ENCODE measurements around the gene MIB2. TPM values are rescaled to one million over a fixed set of nuclear protein-coding genes. Genes with fewer than 3 reads are reported as not detected.
A peak's percentile ranks its signal among the peaks of the same experiment; 100 is the strongest.
"Not testable (repeated sequence)": the region's sequence is repeated elsewhere in the genome, so short reads cannot be mapped to it uniquely, and the experiment has no call there.

The MIB2 gene
- total and polyA plus RNA-seq, 2 donors (not counting 1 experiment from before 2014, with no cell fraction given), result 7.1 to 74.3 TPM

DNA sequence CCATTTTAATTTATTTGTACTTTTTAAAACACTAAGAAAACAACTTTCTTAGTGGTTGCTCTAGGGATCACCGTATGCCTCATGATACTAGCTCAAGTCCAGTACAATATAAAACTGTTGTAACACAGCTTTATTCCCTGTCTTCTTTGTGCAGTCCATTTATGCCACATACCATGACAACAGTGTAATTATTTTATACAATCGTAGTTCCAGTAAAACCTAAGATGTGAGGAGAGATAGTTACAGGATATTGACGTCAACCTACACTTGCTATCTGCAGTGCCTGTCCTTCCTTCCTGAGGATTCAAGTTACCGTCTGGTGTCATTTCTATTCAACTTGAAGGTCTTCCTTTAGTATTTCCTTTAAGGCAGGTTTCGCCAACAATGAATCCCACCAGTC lies 31.0 kb downstream of the MIB2 start:
- H2AFZ ChIP-seq (ENCODE audit: low read length); H3K4me2 ChIP-seq (ENCODE audit: extremely low read depth, insufficient read depth, low read length); DNase-seq (ENCODE audit: low read depth in 2 of 2); H3K27me3 ChIP-seq (ENCODE audit: control insufficient read depth, insufficient read depth, low read length); H4K20me1 ChIP-seq (ENCODE audit: control insufficient read depth, extremely low read depth, insufficient read depth, low read length); H3K79me2 ChIP-seq (ENCODE audit: control insufficient read depth, insufficient read depth, low read length); H3K9ac ChIP-seq (ENCODE audit: insufficient read depth, low read length); H3K4me3 ChIP-seq (replicated peaks in 1 of 4; ENCODE audit: control extremely low read depth in 1 of 4, insufficient read depth in 1 of 4, low read depth in 3 of 4, low read length in 4 of 4); H3K4me1 ChIP-seq (ENCODE audit: control insufficient read depth, extremely low read depth, insufficient read depth, low read length); H3K9me3 ChIP-seq (ENCODE audit: control insufficient read depth, insufficient read depth, low read depth, low read length); H3K36me3 ChIP-seq (ENCODE audit: control insufficient read depth, insufficient read depth, low read length); H3K27ac ChIP-seq (ENCODE audit: insufficient read depth, low read length): not testable (repeated sequence)

DNA sequence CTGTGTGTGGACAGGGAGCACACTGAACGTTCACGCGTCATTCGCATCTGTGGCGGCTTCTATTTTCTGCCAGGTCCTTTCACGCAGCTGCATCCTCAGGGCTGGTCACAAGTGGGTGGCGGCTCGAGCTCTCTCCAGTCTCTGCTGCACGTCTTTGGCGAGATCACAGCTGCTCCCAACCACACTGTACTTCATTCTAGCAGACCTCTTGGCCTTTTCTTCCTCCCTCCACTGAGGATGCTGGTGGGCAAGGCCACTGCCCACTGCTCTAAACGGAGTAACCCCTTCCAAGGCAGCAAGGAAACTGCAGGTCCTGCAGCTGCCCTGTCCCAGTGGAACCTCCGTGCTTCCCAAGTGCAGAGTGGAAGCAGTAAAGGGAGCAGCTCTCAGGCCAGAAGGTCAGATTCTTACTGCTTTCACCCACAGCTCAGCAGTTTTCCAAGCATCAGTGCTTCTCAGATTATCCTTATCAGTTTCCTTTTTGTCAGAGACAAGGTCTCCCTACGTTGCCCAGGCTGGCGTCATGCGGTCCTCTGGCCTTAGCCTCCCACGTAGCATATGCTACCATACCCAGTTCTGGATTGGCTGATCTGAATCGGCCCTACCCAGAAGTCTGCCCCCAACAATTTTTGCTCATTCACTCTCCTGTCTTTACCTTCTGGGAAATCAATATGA lies 32.4 kb downstream of the MIB2 start:
- not testable (repeated sequence) for H3K27ac ChIP-seq (ENCODE audit: insufficient read depth, low read length); H3K4me2 ChIP-seq (ENCODE audit: extremely low read depth, insufficient read depth, low read length); H3K36me3 ChIP-seq (ENCODE audit: control insufficient read depth, insufficient read depth, low read length); H2AFZ ChIP-seq (ENCODE audit: low read length); H3K27me3 ChIP-seq (ENCODE audit: control insufficient read depth, insufficient read depth, low read length); H3K79me2 ChIP-seq (ENCODE audit: control insufficient read depth, insufficient read depth, low read length); H3K9me3 ChIP-seq (ENCODE audit: control insufficient read depth, insufficient read depth, low read depth, low read length); H4K20me1 ChIP-seq (ENCODE audit: control insufficient read depth, extremely low read depth, insufficient read depth, low read length); DNase-seq (ENCODE audit: low read depth in 2 of 2); H3K4me3 ChIP-seq (replicated peaks in 1 of 4; ENCODE audit: control extremely low read depth in 1 of 4, insufficient read depth in 1 of 4, low read depth in 3 of 4, low read length in 4 of 4); H3K9ac ChIP-seq (ENCODE audit: insufficient read depth, low read length); H3K4me1 ChIP-seq (ENCODE audit: control insufficient read depth, extremely low read depth, insufficient read depth, low read length)

DNA sequence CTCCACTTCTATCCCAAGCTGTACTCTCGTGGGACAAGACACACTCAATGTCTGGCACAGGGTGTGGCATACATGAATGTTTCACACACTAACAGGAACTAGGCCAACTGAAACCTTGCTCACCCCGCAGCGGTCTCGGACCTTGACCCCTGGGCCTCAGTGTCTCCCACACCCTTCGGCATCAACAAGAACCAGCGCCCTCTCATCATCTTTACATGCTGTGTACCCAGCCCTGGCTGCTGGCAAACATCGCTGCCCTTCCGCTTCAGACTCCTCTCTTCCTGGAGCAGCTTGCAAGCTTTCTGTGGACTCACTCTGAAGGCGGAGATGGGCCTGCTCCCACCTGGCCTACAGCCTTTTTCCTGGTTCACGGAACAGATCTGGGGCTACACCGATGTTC lies 33.0 kb downstream of the MIB2 start:
- not testable (repeated sequence) for H3K4me2 ChIP-seq (ENCODE audit: extremely low read depth, insufficient read depth, low read length); H3K27me3 ChIP-seq (ENCODE audit: control insufficient read depth, insufficient read depth, low read length); H3K27ac ChIP-seq (ENCODE audit: insufficient read depth, low read length); H3K4me1 ChIP-seq (ENCODE audit: control insufficient read depth, extremely low read depth, insufficient read depth, low read length); H4K20me1 ChIP-seq (ENCODE audit: control insufficient read depth, extremely low read depth, insufficient read depth, low read length); H3K9ac ChIP-seq (ENCODE audit: insufficient read depth, low read length); H3K36me3 ChIP-seq (ENCODE audit: control insufficient read depth, insufficient read depth, low read length); H2AFZ ChIP-seq (ENCODE audit: low read length); H3K9me3 ChIP-seq (ENCODE audit: control insufficient read depth, insufficient read depth, low read depth, low read length); DNase-seq (ENCODE audit: low read depth in 2 of 2); H3K79me2 ChIP-seq (ENCODE audit: control insufficient read depth, insufficient read depth, low read length); H3K4me3 ChIP-seq (replicated peaks in 1 of 4; ENCODE audit: control extremely low read depth in 1 of 4, insufficient read depth in 1 of 4, low read depth in 3 of 4, low read length in 4 of 4)

- H3K36me3 ChIP-seq (ENCODE audit: control insufficient read depth, insufficient read depth, low read length); H4K20me1 ChIP-seq (ENCODE audit: control insufficient read depth, extremely low read depth, insufficient read depth, low read length); H3K79me2 ChIP-seq (ENCODE audit: control insufficient read depth, insufficient read depth, low read length); H3K27me3 ChIP-seq (ENCODE audit: control insufficient read depth, insufficient read depth, low read length); H3K4me1 ChIP-seq (ENCODE audit: control insufficient read depth, extremely low read depth, insufficient read depth, low read length); H3K9me3 ChIP-seq (ENCODE audit: control insufficient read depth, insufficient read depth, low read depth, low read length): not testable (repeated sequence)
- H3K4me3 ChIP-seq (replicated peaks in 1 of 4; ENCODE audit: control extremely low read depth in 1 of 4, insufficient read depth in 1 of 4, low read depth in 3 of 4, low read length in 4 of 4), result peak within 1 kb of the TSS; percentile 40 to 66 (median 55)
- peak within 1 kb of the TSS; percentile 23 for H3K4me2 ChIP-seq (ENCODE audit: extremely low read depth, insufficient read depth, low read length)
- peak within 1 kb of the TSS; percentile 96 for H3K27ac ChIP-seq (ENCODE audit: insufficient read depth, low read length)
- peak within 1 kb of the TSS; percentile 61 for H2AFZ ChIP-seq (ENCODE audit: low read length)
- DNase-seq (ENCODE audit: low read depth in 2 of 2), result peak; percentile 93 to 98
- peak within 1 kb of the TSS; percentile 90 for H3K9ac ChIP-seq (ENCODE audit: insufficient read depth, low read length)
Observed at GRCh38 chr1:1658583-1659549, 43.6 kb downstream of the MIB2 start, which contains the start of gene CDK11B. Gene CDK11B (minus strand): TSS chr1:1659004. CDS start chr1:1657485, 1,519 bp downstream.

- not testable (repeated sequence) for H3K4me1 ChIP-seq (ENCODE audit: control insufficient read depth, extremely low read depth, insufficient read depth, low read length); H3K9ac ChIP-seq (ENCODE audit: insufficient read depth, low read length); H3K79me2 ChIP-seq (ENCODE audit: control insufficient read depth, insufficient read depth, low read length); H4K20me1 ChIP-seq (ENCODE audit: control insufficient read depth, extremely low read depth, insufficient read depth, low read length); H3K4me2 ChIP-seq (ENCODE audit: extremely low read depth, insufficient read depth, low read length); H3K27me3 ChIP-seq (ENCODE audit: control insufficient read depth, insufficient read depth, low read length); H3K9me3 ChIP-seq (ENCODE audit: control insufficient read depth, insufficient read depth, low read depth, low read length); H3K4me3 ChIP-seq (replicated peaks in 1 of 4; ENCODE audit: control extremely low read depth in 1 of 4, insufficient read depth in 1 of 4, low read depth in 3 of 4, low read length in 4 of 4); H2AFZ ChIP-seq (ENCODE audit: low read length)
- DNase-seq (ENCODE audit: low read depth in 2 of 2), result peak in 1 of 2 donors; percentile 42
- peak overlapping the region; percentile 74 for H3K27ac ChIP-seq (ENCODE audit: insufficient read depth, low read length)
- peaks cover 10% of the 10 kb centered on the region for H3K36me3 ChIP-seq (ENCODE audit: control insufficient read depth, insufficient read depth, low read length)
Observed at GRCh38 chr1:1662392-1662791, 47.1 kb downstream of the MIB2 start.

DNA sequence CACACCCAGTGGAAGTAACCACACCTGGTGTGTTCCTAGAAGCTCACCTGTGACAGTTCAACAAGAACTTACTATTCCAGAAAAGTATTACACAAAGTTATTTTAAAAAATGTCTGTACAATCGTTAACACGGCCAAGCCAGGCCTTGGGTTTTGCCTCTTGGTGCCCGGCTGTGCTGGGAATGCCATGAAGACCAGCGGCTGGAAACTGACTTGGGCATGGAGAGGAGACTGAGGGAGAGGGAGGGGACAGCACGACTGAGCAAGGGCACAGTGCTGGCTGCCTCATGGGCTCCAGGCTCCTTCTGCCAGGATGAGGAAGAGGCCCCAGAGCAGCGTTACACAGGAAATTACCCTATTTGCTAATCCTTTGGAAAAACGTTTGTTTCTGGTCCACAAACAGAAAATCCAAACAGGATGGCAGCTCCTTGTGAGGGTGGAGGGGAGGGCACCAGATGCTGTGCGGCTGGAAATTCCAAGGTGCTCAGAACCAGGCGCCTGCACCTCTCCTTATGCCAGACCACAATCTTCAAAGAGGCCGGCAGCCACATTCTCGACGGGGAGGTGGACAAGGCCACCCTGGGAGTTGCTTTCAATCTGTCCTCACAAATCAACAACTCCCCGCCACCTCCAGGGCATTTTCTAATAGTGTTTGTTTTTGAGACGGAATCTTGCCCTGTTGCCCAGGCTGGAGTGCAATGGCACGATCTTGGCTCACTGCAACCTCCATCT lies 47.7 kb downstream of the MIB2 start:
- H3K27me3 ChIP-seq (ENCODE audit: control insufficient read depth, insufficient read depth, low read length); H2AFZ ChIP-seq (ENCODE audit: low read length); H3K4me2 ChIP-seq (ENCODE audit: extremely low read depth, insufficient read depth, low read length); H3K9ac ChIP-seq (ENCODE audit: insufficient read depth, low read length); DNase-seq (ENCODE audit: low read depth in 2 of 2); H4K20me1 ChIP-seq (ENCODE audit: control insufficient read depth, extremely low read depth, insufficient read depth, low read length); H3K4me3 ChIP-seq (replicated peaks in 1 of 4; ENCODE audit: control extremely low read depth in 1 of 4, insufficient read depth in 1 of 4, low read depth in 3 of 4, low read length in 4 of 4); H3K4me1 ChIP-seq (ENCODE audit: control insufficient read depth, extremely low read depth, insufficient read depth, low read length); H3K9me3 ChIP-seq (ENCODE audit: control insufficient read depth, insufficient read depth, low read depth, low read length); H3K79me2 ChIP-seq (ENCODE audit: control insufficient read depth, insufficient read depth, low read length): not testable (repeated sequence)
- Histone ChIP-seq H3K36me3 (ENCODE audit: control insufficient read depth, insufficient read depth, low read length) (peaks cover 10% of the 10 kb centered on the region), H3K27ac (ENCODE audit: insufficient read depth, low read length) (peak overlapping the region; percentile 74)
